PC-3 (cell line): ENCODE results near the gene GTF2B.

Source experiments
- CTCF ChIP-seq: fragments of 300-600 bp; sonication (generic); conservative IDR thresholded peaks from 2 replicates; pipeline ENCODE4 v1.5.1; 2017; ENCODE audit warnings: antibody characterized with exemption, low read depth, mild to moderate bottlenecking, low read length
- EZH2 ChIP-seq: fragments of 300-600 bp; sonication (generic); IDR thresholded peaks from one replicate; pipeline ENCODE4 v1.6.1; 2017; ENCODE audit warnings: antibody characterized with exemption, mild to moderate bottlenecking, low read length; ENCODE audit not compliant: unreplicated experiment

- TF ChIP-seq CTCF (no peak), EZH2 (no peak)
Observed at GRCh38 chr1:88911161-88911560, 19.8 kb upstream of the GTF2B start.
